HEK293 (cell line): ENCODE measurements around the gene BMPR1A.

ENCODE experiments used
- CTCF ChIA-PET: fragments of 350-600 bp; formaldehyde crosslinking; extraction: SDS; loops from one replicate; lab custom pipeline; 2021; ENCODE audit warnings: antibody characterized with exemption; lab: Yijun Ruan, JAX
- POLR2A ChIA-PET: fragments of 300-600 bp; formaldehyde crosslinking; extraction: SDS; loops from one replicate; lab custom pipeline; 2020; ENCODE audit warnings: antibody characterized with exemption, inconsistent platforms; lab: Yijun Ruan, JAX
- H3K27ac ChIP-seq: fragments of 200-500 bp; sonication (Bioruptor generic); 2 replicates; pipeline ENCODE4 v1.5.1; 2014; ENCODE audit warnings: low read depth, low read length, control low read depth, inconsistent platforms; ENCODE audit errors: extremely low read depth
- H3K36me3 ChIP-seq, 2 experiments: fragments of 200-500 bp in 1 of 2; sonication (Bioruptor generic) in 1 of 2; 1 replicate in 1 of 2; 2 replicates in 1 of 2; pipeline ENCODE4 v1.5.1; 2014 to 2017; ENCODE audit warnings: inconsistent platforms in 2 of 2, low read length in 2 of 2; ENCODE audit not compliant: control insufficient read depth in 2 of 2, insufficient read depth in 1 of 2
- H3K4me1 ChIP-seq: fragments of 200-500 bp; sonication (Bioruptor generic); 2 replicates; pipeline ENCODE4 v1.5.1; 2014; ENCODE audit warnings: mild to moderate bottlenecking, low read length, inconsistent platforms; ENCODE audit not compliant: control insufficient read depth, insufficient read depth
- H3K4me3 ChIP-seq: 2 replicates; pipeline ENCODE4 v1.5.1; 2011; ENCODE audit warnings: low read depth, mild to moderate bottlenecking, control low read depth, low read length, moderate library complexity
- H3K9me3 ChIP-seq: fragments of 200-500 bp; sonication (Bioruptor generic); 2 replicates; pipeline ENCODE4 v1.5.1; 2014; ENCODE audit warnings: low read depth, low read length, inconsistent platforms; ENCODE audit not compliant: control insufficient read depth, insufficient read depth
- AEBP2 ChIP-seq: fragments of 450-650 bp; formaldehyde crosslinking; IDR thresholded peaks from 2 replicates; pipeline ENCODE4 v1.5.1; 2016; ENCODE audit warnings: missing biosample characterization, missing genetic modification characterization, borderline replicate concordance
- BCL6B ChIP-seq: fragments of 450-650 bp; formaldehyde crosslinking; IDR thresholded peaks from 2 replicates; pipeline ENCODE4 v1.5.1; 2017; ENCODE audit warnings: missing biosample characterization, missing genetic modification characterization
- EGR2 ChIP-seq: fragments of 450-650 bp; formaldehyde crosslinking; IDR thresholded peaks from 2 replicates; pipeline ENCODE4 v1.5.1; 2016; ENCODE audit warnings: low read depth, missing biosample characterization, missing genetic modification characterization
- IKZF3 ChIP-seq: fragments of 450-650 bp; IDR thresholded peaks from 2 replicates; pipeline ENCODE4 v1.5.0; 2018; ENCODE audit warnings: missing biosample characterization, mild to moderate bottlenecking, missing genetic modification characterization, moderate library complexity
- KLF17 ChIP-seq: fragments of 450-650 bp; formaldehyde crosslinking; IDR thresholded peaks from 2 replicates; pipeline ENCODE4 v1.5.1; 2016; ENCODE audit warnings: missing biosample characterization, missing genetic modification characterization
- SCRT1 ChIP-seq: fragments of 450-650 bp; formaldehyde crosslinking; IDR thresholded peaks from 2 replicates; pipeline ENCODE4 v1.5.1; 2016; ENCODE audit warnings: missing biosample characterization, missing genetic modification characterization, borderline replicate concordance
- SCRT2 ChIP-seq: fragments of 450-650 bp; formaldehyde crosslinking; IDR thresholded peaks from 2 replicates; pipeline ENCODE4 v1.5.1; 2016; ENCODE audit warnings: missing biosample characterization, missing genetic modification characterization
- ZBTB1 ChIP-seq: fragments of 450-650 bp; formaldehyde crosslinking; IDR thresholded peaks from 2 replicates; pipeline ENCODE4 v1.5.1; 2016; ENCODE audit warnings: missing biosample characterization, missing genetic modification characterization
- ZFHX2 ChIP-seq: fragments of 450-650 bp; formaldehyde crosslinking; conservative IDR thresholded peaks from 2 replicates; pipeline ENCODE4 v1.5.1; 2016; ENCODE audit warnings: missing biosample characterization, missing genetic modification characterization
- ZFP3 ChIP-seq: fragments of 450-650 bp; formaldehyde crosslinking; IDR thresholded peaks from 2 replicates; pipeline ENCODE4 v1.5.1; 2016; ENCODE audit warnings: low read depth, missing biosample characterization, missing genetic modification characterization
- ZNF140 ChIP-seq: fragments of 450-650 bp; formaldehyde crosslinking; IDR thresholded peaks from 2 replicates; pipeline ENCODE4 v1.5.1; 2016; ENCODE audit warnings: missing biosample characterization, missing genetic modification characterization
- ZNF211 ChIP-seq: fragments of 450-650 bp; formaldehyde crosslinking; IDR thresholded peaks from 2 replicates; pipeline ENCODE4 v1.5.1; 2016; ENCODE audit warnings: low read depth, missing biosample characterization, missing genetic modification characterization
- ZNF292 ChIP-seq: fragments of 450-650 bp; formaldehyde crosslinking; IDR thresholded peaks from 2 replicates; pipeline ENCODE4 v1.5.1; 2016; ENCODE audit warnings: low read depth, missing biosample characterization, missing genetic modification characterization, borderline replicate concordance
- ZNF530 ChIP-seq: fragments of 450-650 bp; formaldehyde crosslinking; IDR thresholded peaks from 2 replicates; pipeline ENCODE4 v1.5.1; 2016; ENCODE audit warnings: low read depth, missing biosample characterization, missing genetic modification characterization
- ZNF707 ChIP-seq: fragments of 450-650 bp; formaldehyde crosslinking; IDR thresholded peaks from 2 replicates; pipeline ENCODE4 v1.5.1; 2016; ENCODE audit warnings: missing biosample characterization, missing genetic modification characterization
- ZNF76 ChIP-seq: fragments of 450-650 bp; formaldehyde crosslinking; IDR thresholded peaks from 2 replicates; pipeline ENCODE4; 2016; ENCODE audit warnings: low read depth, missing biosample characterization, missing genetic modification characterization, borderline replicate concordance
- ZNF776 ChIP-seq: fragments of 450-650 bp; formaldehyde crosslinking; IDR thresholded peaks from 2 replicates; pipeline ENCODE4 v1.5.0; 2017; ENCODE audit warnings: missing biosample characterization, missing genetic modification characterization, borderline replicate concordance

BMPR1A gene

GRCh38 chr10:86967481-86967941 is 211.1 kb downstream of the BMPR1A start (continued):
- no peak for TF ChIP-seq BCL6B (tag by site-specific recombination)

- POLR2A ChIA-PET, result no interaction called here
- no peak within 1 kb of the TSS for H3K27ac ChIP-seq
- no peak within 1 kb of the TSS for H3K4me3 ChIP-seq
- H3K4me1 ChIP-seq, result peaks cover 2% of the 10 kb centered on the region; the same call in 1 of the 2 replicates
- TF ChIP-seq SCRT1 (0 out of 2 replicates have a peak, but pooled peaks have one; percentile 32), ZNF776 (no peak), SCRT2 (peak; percentile 89)
- CTCF ChIA-PET, result interaction anchor here (0.9 to 2.2 kb wide), 2 partner anchors 9 to 127 kb away, joined by 4 to 14 read pairs; no protein-coding TSS in a partner anchor
- no peaks in the 10 kb centered on the region for H3K9me3 ChIP-seq
- H3K36me3 ChIP-seq, result no peaks in the 10 kb centered on the region
These were observed 212.0 kb downstream of the BMPR1A start, which contains the start of gene ADIRF for GRCh38 chr10:86968271-86968993. Gene ADIRF (plus strand): TSS chr10:86968482. CDS start chr10:86968545, 63 bp downstream.

GRCh38 chr10:86968994-86969355 is 212.6 kb downstream of the BMPR1A start:
- Histone ChIP-seq H3K36me3 (no peaks in the 10 kb centered on the region), H3K4me1 (peaks cover 2% of the 10 kb centered on the region; the same call in 1 of the 2 replicates), H3K9me3 (no peaks in the 10 kb centered on the region), H3K4me3 (no peak overlapping the region), H3K27ac (no peak overlapping the region)
- TF ChIP-seq IKZF3 (no peak), ZFP3 (tag by site-specific recombination) (no peak), ZBTB1 (tag by site-specific recombination) (no peak), ZNF530 (no peak), ZNF211 (tag by site-specific recombination) (no peak), AEBP2 (no peak), ZNF707 (tag by site-specific recombination) (no peak), ZNF140 (tag by site-specific recombination) (no peak), ZNF776 (no peak), ZNF292 (no peak), ZNF76 (no peak), KLF17 (tag by site-specific recombination) (no peak)
- CTCF ChIA-PET, result interaction anchor here (0.9 to 2.2 kb wide), 3 partner anchors 9 to 282 kb away, joined by 3 to 14 read pairs (median 4); no protein-coding TSS in a partner anchor
- POLR2A ChIA-PET, result no interaction called here

- no peak overlapping the region for H3K4me3 ChIP-seq
- H3K36me3 ChIP-seq, result no peaks in the 10 kb centered on the region
- ChIA-PET POLR2A (interaction anchor here (1.4 kb wide), 1 partner anchor 9 kb away, joined by 4 read pairs; no protein-coding TSS in a partner anchor), CTCF (interaction anchor here (0.6 to 2.2 kb wide), 5 partner anchors 10 to 283 kb away, joined by 3 to 14 read pairs (median 3); no protein-coding TSS in a partner anchor)
- H3K4me1 ChIP-seq, result peaks cover 2% of the 10 kb centered on the region; the same call in 1 of the 2 replicates
- H3K9me3 ChIP-seq, result no peaks in the 10 kb centered on the region
- H3K27ac ChIP-seq, result no peak overlapping the region
- TF ChIP-seq ZFHX2 (tag by site-specific recombination) (peak; percentile 49), SCRT2 (0 out of 2 replicates have a peak, but pooled peaks have one; percentile 12), EGR2 (tag by site-specific recombination) (peak; percentile 36), ZNF140 (tag by site-specific recombination) (no peak)
These were observed 213.1 kb downstream of the BMPR1A start for GRCh38 chr10:86969421-86970041.
